BLaER1 (cell line): ENCODE measurements around the gene COTL1.

Source experiments
- H3K27ac ChIP-seq: shearing (Covaris generic); formaldehyde crosslinking; 2 replicates; pipeline ENCODE4 v1.8.1; 2022
- H3K27me3 ChIP-seq: shearing (Covaris generic); formaldehyde crosslinking; 2 replicates; pipeline ENCODE4 v1.8.1; 2022
- H3K36me3 ChIP-seq: shearing (Covaris generic); formaldehyde crosslinking; 2 replicates; pipeline ENCODE4 v1.8.1; 2022
- H3K4me1 ChIP-seq: shearing (Covaris generic); formaldehyde crosslinking; 2 replicates; pipeline ENCODE4 v1.8.1; 2022
- H3K4me2 ChIP-seq: shearing (Covaris generic); formaldehyde crosslinking; 2 replicates; pipeline ENCODE4 v1.8.1; 2022
- H3K4me3 ChIP-seq: shearing (Covaris generic); formaldehyde crosslinking; 2 replicates; pipeline ENCODE4 v1.8.1; 2022
- H3K9ac ChIP-seq: shearing (Covaris generic); formaldehyde crosslinking; 2 replicates; pipeline ENCODE4 v1.8.1; 2022
- H3K9me3 ChIP-seq: shearing (Covaris generic); formaldehyde crosslinking; 2 replicates; pipeline ENCODE4 v1.8.1; 2022
- H4K20me1 ChIP-seq: shearing (Covaris generic); formaldehyde crosslinking; 2 replicates; pipeline ENCODE4 v1.8.1; 2022
- Cebpa-rat ChIP-seq: shearing (Covaris generic); IDR thresholded peaks from 2 replicates; pipeline ENCODE4 v1.8.1; 2022

Gene COTL1

DNA sequence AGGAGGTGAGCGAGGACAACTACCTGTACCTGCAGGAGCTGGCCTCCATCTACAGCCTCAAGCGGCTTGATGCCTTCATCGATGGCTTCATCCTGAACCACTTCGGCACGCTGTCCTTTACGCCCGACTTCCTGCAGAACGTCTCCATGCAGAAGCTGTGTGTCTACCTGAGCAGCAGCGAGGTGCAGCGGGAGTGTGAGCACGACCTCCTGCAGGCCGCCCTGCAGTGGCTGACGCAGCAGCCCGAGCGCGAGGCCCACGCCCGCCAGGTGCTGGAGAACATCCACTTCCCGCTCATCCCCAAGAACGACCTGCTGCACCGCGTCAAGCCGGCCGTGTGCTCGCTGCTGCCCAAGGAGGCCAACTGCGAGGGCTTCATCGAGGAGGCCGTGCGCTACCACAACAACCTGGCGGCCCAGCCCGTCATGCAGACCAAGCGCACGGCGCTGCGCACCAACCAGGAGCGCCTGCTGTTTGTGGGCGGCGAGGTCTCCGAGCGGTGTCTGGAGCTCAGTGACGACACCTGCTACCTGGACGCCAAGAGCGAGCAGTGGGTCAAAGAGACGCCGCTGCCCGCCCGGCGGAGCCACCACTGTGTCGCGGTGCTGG lies 39.5 kb upstream of the COTL1 start:
- Histone ChIP-seq H3K27me3 (no peaks in the 10 kb centered on the region), H4K20me1 (peaks cover 76% of the 10 kb centered on the region), H3K4me1 (peaks cover 20% of the 10 kb centered on the region), H3K4me3 (no peak overlapping the region), H3K27ac (no peak overlapping the region), H3K9me3 (no peaks in the 10 kb centered on the region), H3K36me3 (peaks cover 98% of the 10 kb centered on the region), H3K9ac (no peak overlapping the region), H3K4me2 (no peak overlapping the region)
- TF ChIP-seq Cebpa-rat: no peak

DNA sequence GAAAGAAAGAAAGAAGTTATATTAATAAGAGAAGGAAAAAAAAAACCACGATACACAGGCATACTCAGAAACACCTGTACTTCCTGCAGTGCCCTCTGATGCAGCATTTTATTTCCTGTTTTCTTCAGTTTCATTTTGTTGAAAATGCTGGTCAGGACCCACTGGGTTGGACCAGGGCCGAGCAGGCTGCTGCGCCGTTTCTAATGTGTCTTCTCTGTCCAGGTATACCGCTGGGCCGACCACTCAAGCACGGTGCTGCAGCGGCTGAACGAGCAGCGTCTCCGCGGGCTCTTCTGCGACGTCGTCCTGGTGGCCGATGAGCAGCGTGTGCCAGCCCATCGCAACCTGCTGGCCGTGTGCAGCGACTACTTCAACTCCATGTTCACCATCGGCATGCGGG lies 38.8 kb upstream of the COTL1 start:
- no peak for TF ChIP-seq Cebpa-rat
- H3K9me3 ChIP-seq: no peaks in the 10 kb centered on the region
- peaks cover 76% of the 10 kb centered on the region for H4K20me1 ChIP-seq
- peak overlapping the region; percentile 29 for H3K4me2 ChIP-seq
- H3K4me1 ChIP-seq: peaks cover 14% of the 10 kb centered on the region
- no peak overlapping the region for H3K4me3 ChIP-seq
- peaks cover 98% of the 10 kb centered on the region for H3K36me3 ChIP-seq
- no peak overlapping the region for H3K9ac ChIP-seq
- no peaks in the 10 kb centered on the region for H3K27me3 ChIP-seq
- H3K27ac ChIP-seq: no peak overlapping the region

DNA sequence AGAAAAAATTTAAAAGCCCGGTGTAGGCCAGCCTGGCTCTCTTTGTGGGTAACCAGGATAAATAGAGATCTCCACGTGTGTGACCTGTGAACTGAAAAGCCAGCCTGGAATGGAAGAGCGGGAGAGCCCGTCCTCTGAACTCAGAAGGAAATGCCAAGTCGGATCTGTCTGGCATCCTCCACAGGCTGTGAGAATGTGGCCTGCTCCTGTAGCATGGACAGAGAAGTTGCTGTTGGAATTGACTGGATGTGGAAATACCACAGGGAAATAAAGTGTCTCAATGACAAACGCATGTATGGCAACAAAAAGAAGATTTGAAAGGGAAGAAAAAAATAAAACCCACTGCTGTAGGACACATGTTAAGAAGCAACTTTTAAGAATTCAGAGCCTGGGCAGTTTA lies 37.1 kb upstream of the COTL1 start:
- Histone ChIP-seq H3K36me3 (peaks cover 97% of the 10 kb centered on the region), H3K27ac (no peak overlapping the region)

DNA sequence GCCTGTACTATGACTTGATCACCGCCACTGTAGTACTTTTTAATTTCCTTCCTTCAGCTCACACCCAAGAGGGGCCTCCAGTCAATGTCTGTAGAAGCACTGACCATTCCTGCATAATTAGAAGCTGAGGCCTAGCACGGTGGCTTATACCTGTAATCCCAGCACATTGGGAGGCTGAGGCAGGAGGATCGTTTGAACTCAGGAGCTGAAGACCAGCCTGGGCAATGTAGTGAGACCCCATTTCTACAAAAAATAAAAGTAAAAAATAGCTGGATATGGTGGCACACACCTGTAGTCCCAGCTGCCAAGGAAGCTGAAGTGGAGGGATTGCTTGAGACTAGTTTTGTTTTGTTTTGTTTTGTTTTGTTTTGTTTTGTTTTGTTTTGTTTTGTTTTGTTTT lies 36.4 kb upstream of the COTL1 start:
- Histone ChIP-seq H3K9ac (no peak overlapping the region), H3K36me3 (peaks cover 89% of the 10 kb centered on the region), H4K20me1 (peaks cover 74% of the 10 kb centered on the region), H3K9me3 (no peaks in the 10 kb centered on the region), H3K4me1 (peaks cover 17% of the 10 kb centered on the region), H3K27me3 (no peaks in the 10 kb centered on the region), H3K4me2 (no peak overlapping the region), H3K27ac (no peak overlapping the region), H3K4me3 (no peak overlapping the region)
- no peak for TF ChIP-seq Cebpa-rat

More for the DNA sequence above, 37.1 kb upstream of the COTL1 start:
- TF ChIP-seq Cebpa-rat: no peak
- H3K27me3 ChIP-seq: no peaks in the 10 kb centered on the region
- H3K9ac ChIP-seq: no peak overlapping the region
- H3K4me2 ChIP-seq: no peak overlapping the region
- peaks cover 13% of the 10 kb centered on the region for H3K4me1 ChIP-seq
- H4K20me1 ChIP-seq: peaks cover 76% of the 10 kb centered on the region
- no peaks in the 10 kb centered on the region for H3K9me3 ChIP-seq
- no peak overlapping the region for H3K4me3 ChIP-seq

DNA sequence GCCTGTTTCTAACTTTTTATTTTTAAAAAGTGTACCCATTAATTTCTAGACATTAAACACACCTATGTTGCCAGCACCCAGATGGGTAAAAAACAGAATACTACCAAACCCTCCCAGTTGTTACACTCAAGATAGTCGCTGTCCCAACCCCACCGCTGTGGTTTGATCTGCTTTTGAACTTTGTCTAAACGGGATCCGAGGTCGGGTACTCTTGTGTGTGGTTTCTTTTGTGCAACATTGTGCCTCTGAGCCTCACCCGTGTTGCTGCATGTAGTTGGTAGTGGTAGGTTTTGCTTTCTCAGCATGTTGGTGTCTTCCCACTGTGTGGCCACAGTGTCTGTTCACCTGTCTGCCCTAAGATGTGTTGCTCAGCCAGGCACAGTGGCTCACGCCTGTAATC lies 34.7 kb upstream of the COTL1 start:
- Histone ChIP-seq H3K27me3 (no peaks in the 10 kb centered on the region), H3K4me2 (no peak overlapping the region), H4K20me1 (peaks cover 62% of the 10 kb centered on the region), H3K4me1 (peaks cover 26% of the 10 kb centered on the region), H3K9me3 (no peaks in the 10 kb centered on the region), H3K4me3 (no peak overlapping the region), H3K36me3 (peaks cover 72% of the 10 kb centered on the region), H3K27ac (no peak overlapping the region), H3K9ac (no peak overlapping the region)
- no peak for TF ChIP-seq Cebpa-rat

DNA sequence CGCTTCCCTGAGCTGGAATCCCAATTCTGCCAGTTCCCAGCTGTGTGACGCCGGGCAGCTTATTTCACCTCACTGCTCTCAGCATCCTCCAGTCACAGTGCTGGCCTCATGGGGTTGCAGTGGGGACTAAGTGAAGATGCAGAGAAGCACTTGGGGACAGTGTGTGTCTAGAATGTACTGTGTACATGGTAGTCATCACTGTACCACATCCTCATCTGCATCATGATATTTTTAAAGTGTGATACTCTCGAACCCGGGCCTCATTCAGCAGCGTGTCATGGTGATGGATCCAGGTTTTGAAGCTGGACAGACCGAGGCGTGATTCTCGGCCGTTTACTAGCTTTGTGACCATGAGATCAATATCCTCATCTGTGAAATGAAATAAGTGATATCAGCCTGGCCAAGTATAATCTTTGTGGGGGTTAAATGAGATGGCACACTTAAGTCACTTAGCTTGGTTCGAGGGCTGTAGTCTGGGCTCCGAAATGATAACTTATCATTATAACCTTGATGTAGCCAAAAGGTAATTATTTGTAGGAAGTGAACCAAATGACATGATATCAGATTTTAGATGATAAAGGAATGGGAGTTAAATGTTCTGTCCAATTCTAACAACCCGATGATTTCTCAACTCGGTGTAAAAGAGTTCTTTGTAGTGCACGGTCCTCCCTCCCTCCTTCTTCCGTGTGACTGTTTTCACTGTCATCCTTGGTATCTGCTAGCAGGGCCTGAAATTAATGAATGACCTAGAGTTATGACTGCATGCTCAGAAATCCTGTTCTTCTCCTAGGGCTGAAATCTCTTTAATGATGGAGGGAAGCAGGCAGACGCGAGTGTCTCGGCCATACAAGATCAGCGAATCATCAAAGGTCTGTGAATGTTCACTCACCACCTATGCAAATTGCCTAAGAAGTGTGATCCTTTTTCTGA lies 32.4 kb upstream of the COTL1 start:
- Histone ChIP-seq H3K4me3 (no peak overlapping the region), H3K9me3 (no peaks in the 10 kb centered on the region), H3K4me1 (peaks cover 21% of the 10 kb centered on the region), H3K27ac (no peak overlapping the region), H3K9ac (no peak overlapping the region), H3K27me3 (no peaks in the 10 kb centered on the region), H3K36me3 (peaks cover 52% of the 10 kb centered on the region), H3K4me2 (no peak overlapping the region), H4K20me1 (peaks cover 54% of the 10 kb centered on the region)
- no peak for TF ChIP-seq Cebpa-rat

DNA sequence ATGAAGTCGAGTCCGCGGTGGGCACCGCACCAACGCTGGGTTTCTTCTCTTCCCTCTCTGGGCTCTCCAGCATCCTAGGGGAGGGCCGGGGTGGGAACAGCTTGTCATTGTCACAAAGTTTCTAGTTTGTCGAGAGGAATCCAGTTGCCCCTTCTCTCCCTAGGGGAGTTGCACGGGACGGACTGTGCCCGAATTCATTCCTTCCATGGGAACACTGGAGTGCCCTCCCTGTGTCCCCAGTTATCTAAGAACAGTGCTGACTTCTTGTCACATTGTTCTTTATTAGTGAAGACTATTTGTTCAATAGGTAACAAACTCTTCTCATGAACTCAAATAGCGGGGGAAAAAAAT lies 31.6 kb upstream of the COTL1 start:
- Histone ChIP-seq H3K4me1 (peaks cover 29% of the 10 kb centered on the region), H3K9me3 (no peaks in the 10 kb centered on the region), H3K36me3 (peaks cover 43% of the 10 kb centered on the region), H3K4me2 (peak overlapping the region; percentile 98), H3K27ac (peak overlapping the region; percentile 78; the same call in 1 of the 2 replicates), H3K4me3 (peak overlapping the region; percentile 84), H3K9ac (peak overlapping the region; percentile 82), H4K20me1 (peaks cover 54% of the 10 kb centered on the region), H3K27me3 (no peaks in the 10 kb centered on the region)
- no peak for TF ChIP-seq Cebpa-rat

DNA sequence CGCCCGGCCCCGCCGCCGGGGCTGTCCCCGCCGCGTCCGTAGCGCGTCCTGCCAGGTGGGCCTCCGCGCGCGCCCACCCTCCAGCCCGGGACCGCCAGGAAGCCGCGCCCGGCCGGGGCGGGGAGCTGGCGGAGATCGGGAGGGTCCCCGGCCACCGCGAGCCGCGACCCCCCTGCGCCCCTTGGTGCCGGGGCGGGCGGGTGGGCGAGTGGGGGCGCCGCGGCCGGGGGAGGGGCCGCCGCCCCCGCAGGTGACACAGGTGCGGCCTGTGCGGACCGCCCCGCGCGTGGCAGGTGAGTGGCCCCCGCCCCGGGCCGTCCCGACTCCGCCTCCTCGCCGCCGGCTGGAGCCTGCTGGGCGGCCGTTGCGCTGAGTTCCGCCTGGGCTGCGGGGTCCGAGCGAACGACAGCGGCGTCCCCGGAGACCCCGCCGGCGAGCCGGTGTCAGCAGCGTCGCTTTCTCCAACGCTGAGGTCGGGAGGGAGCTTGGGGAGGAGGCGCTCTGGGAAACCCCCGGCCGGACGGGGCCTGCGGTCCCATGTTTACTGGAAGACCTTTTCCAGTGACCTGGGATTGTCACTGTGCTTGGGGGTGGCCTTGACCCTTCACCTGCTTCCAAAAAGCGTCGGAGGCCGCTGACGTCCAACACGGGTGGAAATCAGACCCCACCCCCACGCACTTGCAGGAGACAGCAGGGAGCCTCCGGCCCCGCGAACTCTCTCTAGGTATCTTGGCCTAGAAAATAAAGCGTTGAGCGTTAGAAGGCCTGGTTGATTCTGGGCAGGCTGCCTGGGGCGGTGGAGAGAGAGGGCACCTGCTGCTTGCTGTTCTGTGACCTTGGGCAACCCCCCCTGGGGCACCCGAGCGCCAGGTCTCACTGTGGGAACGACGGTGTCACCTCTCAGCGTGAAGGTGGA lies 31.0 kb upstream of the COTL1 start:
- Histone ChIP-seq H3K36me3 (peaks cover 37% of the 10 kb centered on the region), H4K20me1 (peaks cover 49% of the 10 kb centered on the region), H3K27ac (peak overlapping the region; percentile 78), H3K4me1 (peaks cover 35% of the 10 kb centered on the region), H3K9me3 (no peaks in the 10 kb centered on the region), H3K4me3 (peak overlapping the region; percentile 84), H3K27me3 (no peaks in the 10 kb centered on the region), H3K4me2 (peak overlapping the region; percentile 98), H3K9ac (peak overlapping the region; percentile 82)
- no peak for TF ChIP-seq Cebpa-rat

DNA sequence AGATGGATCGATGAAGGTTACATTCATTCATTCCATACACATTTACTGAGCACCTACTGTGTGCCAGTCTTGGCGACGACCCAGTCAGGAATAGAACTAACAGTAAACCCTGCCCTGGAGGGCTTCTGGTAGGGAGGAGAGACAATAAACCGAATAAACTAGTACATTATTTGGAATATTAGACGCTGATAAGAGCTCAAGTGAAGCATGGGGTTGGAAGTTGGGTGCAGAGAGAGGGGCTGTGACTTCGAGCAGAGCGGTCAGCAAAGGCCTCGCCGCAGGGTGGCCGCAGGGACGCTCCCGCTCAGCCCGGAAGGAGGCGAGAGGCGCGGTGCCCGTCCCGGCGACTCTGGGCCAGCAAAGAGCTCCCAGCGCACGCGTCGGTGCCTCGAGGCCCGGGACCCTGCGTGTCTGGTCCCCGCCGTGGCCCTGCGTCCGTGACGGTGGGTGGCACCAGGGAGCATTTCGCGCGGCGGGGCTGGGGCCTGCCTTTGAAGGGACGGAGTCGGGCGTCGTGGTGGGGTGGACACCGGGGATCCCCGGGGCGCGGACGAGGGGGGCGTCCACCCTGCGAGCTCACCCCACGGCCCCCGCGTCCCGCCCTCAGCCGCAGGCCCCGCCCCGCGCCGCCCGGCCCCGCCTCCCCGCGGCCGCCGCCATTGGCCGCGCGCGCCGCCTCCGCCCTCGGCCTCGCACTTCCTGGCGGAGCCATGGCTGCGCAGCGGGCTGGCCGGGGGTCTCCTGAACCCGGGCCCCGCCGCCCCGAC lies 30.1 kb upstream of the COTL1 start, which contains the start of gene KLHL36:
Gene KLHL36, plus strand, starts transcription at position 684 of the 767 bp plus-strand sequence. CDS start 2,357 bp downstream, outside the sequence.
- H3K27ac ChIP-seq: peak within 1 kb of the TSS; percentile 78
- H3K9ac ChIP-seq: peak within 1 kb of the TSS; percentile 82
- H3K4me3 ChIP-seq: peak within 1 kb of the TSS; percentile 84
- peaks cover 29% of the 10 kb centered on the region for H3K36me3 ChIP-seq
- H3K9me3 ChIP-seq: no peaks in the 10 kb centered on the region
- H3K4me1 ChIP-seq: peaks cover 44% of the 10 kb centered on the region
- H3K4me2 ChIP-seq: peak within 1 kb of the TSS; percentile 98
- no peak for TF ChIP-seq Cebpa-rat
- no peaks in the 10 kb centered on the region for H3K27me3 ChIP-seq
- peaks cover 41% of the 10 kb centered on the region for H4K20me1 ChIP-seq
